HepG2 (cell line): ENCODE results near the gene UBQLN4. TPM values are rescaled to one million over a fixed set of nuclear protein-coding genes. Genes with fewer than 3 reads are reported as not detected.

Experiments used
- ATF2 ChIP-seq: sonication (generic); formaldehyde crosslinking; IDR thresholded peaks from 2 replicates; pipeline ENCODE4 v1.4.0; 2020; ENCODE audit warnings: missing genetic modification reagents
- CBX1 ChIP-seq: IDR thresholded peaks from one replicate; pipeline ENCODE4 v1.6.1; 2016; ENCODE audit warnings: antibody characterized with exemption, low read depth
- CEBPG ChIP-seq: IDR thresholded peaks from 2 replicates; pipeline ENCODE4 v1.6.1; 2016
- ELK4 ChIP-seq: sonication (generic); formaldehyde crosslinking; IDR thresholded peaks from 2 replicates; pipeline ENCODE4 v1.9.0; 2021; ENCODE audit warnings: missing genetic modification reagents, borderline replicate concordance
- GATAD2A ChIP-seq: IDR thresholded peaks from 2 replicates; pipeline ENCODE4 v1.6.1; 2016
- HIVEP1 ChIP-seq: sonication (generic); formaldehyde crosslinking; IDR thresholded peaks from 2 replicates; pipeline ENCODE4 v1.4.0; 2020; ENCODE audit warnings: mild to moderate bottlenecking, missing genetic modification reagents
- MED8 ChIP-seq: sonication (generic); formaldehyde crosslinking; IDR thresholded peaks from 2 replicates; pipeline ENCODE4 v1.8.1; 2023; ENCODE audit warnings: mild to moderate bottlenecking, missing genetic modification reagents; ENCODE audit not compliant: insufficient replicate concordance
- MEIS1 ChIP-seq: sonication (generic); formaldehyde crosslinking; IDR thresholded peaks from 2 replicates; pipeline ENCODE4 v1.9.0; 2021; ENCODE audit warnings: mild to moderate bottlenecking, missing genetic modification reagents, moderate library complexity, borderline replicate concordance
- NONO ChIP-seq, 2 experiments: fragments of 450-650 bp in 1 of 2; sonication (generic) in 1 of 2; formaldehyde crosslinking in 1 of 2; IDR thresholded peaks in 1 of 2; conservative IDR thresholded peaks in 1 of 2; 2 replicates each; pipeline versions ENCODE4 v1.6.1 to v1.8.0; 2017 to 2022; ENCODE audit warnings: mild to moderate bottlenecking in 1 of 2, missing genetic modification reagents in 1 of 2, moderate library complexity in 1 of 2
- NR2C2 ChIP-seq: sonication (generic); formaldehyde crosslinking; IDR thresholded peaks from 2 replicates; pipeline ENCODE4 v1.4.0; 2020; ENCODE audit warnings: missing genetic modification reagents, mild to moderate bottlenecking, moderate library complexity, borderline replicate concordance
- PHF20 ChIP-seq: sonication (generic); formaldehyde crosslinking; IDR thresholded peaks from 2 replicates; pipeline ENCODE4 v1.5.0; 2020; ENCODE audit warnings: mild to moderate bottlenecking, missing genetic modification reagents
- SP5 ChIP-seq: IDR thresholded peaks from 2 replicates; pipeline ENCODE4 v1.6.1; 2016; ENCODE audit warnings: low read depth, borderline replicate concordance
- SUZ12 ChIP-seq: fragments of 150-350 bp; IDR thresholded peaks from 2 replicates; pipeline ENCODE4 v1.6.1; 2014; ENCODE audit warnings: low read depth, low read length
- ZFX ChIP-seq: sonication (generic); formaldehyde crosslinking; IDR thresholded peaks from 2 replicates; pipeline ENCODE4 v1.4.0; 2020; ENCODE audit warnings: mild to moderate bottlenecking, low read depth, missing genetic modification reagents, moderate library complexity
- ZMYM3 ChIP-seq: sonication (generic); formaldehyde crosslinking; IDR thresholded peaks from 2 replicates; pipeline ENCODE4 v1.5.1; 2020; ENCODE audit warnings: mild to moderate bottlenecking, missing genetic modification reagents
- ZNF350 ChIP-seq: sonication (generic); formaldehyde crosslinking; IDR thresholded peaks from 2 replicates; pipeline ENCODE4 v1.4.0; 2020; ENCODE audit warnings: mild to moderate bottlenecking, low read depth, missing genetic modification reagents, borderline replicate concordance
- ZNF510 ChIP-seq: sonication (generic); formaldehyde crosslinking; IDR thresholded peaks from 2 replicates; pipeline ENCODE4 v1.4.0; 2020; ENCODE audit warnings: low read depth, mild to moderate bottlenecking, missing genetic modification reagents
- ZNF652 ChIP-seq: IDR thresholded peaks from 2 replicates; pipeline ENCODE4 v1.6.1; 2016; ENCODE audit warnings: low read depth, borderline replicate concordance
- ZNF7 ChIP-seq: IDR thresholded peaks from 2 replicates; pipeline ENCODE4 v1.6.1; 2016; ENCODE audit warnings: missing biosample characterization, missing genetic modification reagents
- ZNF784 ChIP-seq: sonication (generic); formaldehyde crosslinking; IDR thresholded peaks from 2 replicates; pipeline ENCODE4 v1.5.1; 2020; ENCODE audit warnings: missing genetic modification reagents, mild to moderate bottlenecking, borderline replicate concordance
- ZNF879 ChIP-seq: sonication (generic); formaldehyde crosslinking; IDR thresholded peaks from 2 replicates; pipeline ENCODE4 v1.8.1; 2023; ENCODE audit warnings: missing genetic modification reagents
- polyA plus RNA-seq, 8 experiments: library from polyadenylated mRNA; depleted of rRNA in 3 of 8; stranded (reverse) in 7 of 8; unstranded in 1 of 8; fragments of >200 nt; fragmentation: Illumina TruSeq in 4 of 8; extraction: Trizol in 4 of 8; gene quantifications; 2 replicates each; pipeline versions ENCODE4 v1.2.1 to v1.2.3, GENCODE V29; 2011 to 2016; ENCODE audit warnings: low read depth in 4 of 8, missing spikeins in 1 of 8, mixed read lengths in 1 of 8; ENCODE audit not compliant: insufficient read depth in 1 of 8
- total RNA-seq, 5 experiments: library from RNA; depleted of rRNA; stranded (reverse); fragments of >200 nt; fragmentation: Illumina TruSeq; extraction: Trizol; gene quantifications; 2 replicates each; pipeline ENCODE4 v1.2.3, GENCODE V29; 2016; ENCODE audit warnings: low read depth in 1 of 5

The UBQLN4 gene
- total and polyA plus RNA-seq, 2 of the 13 experiments (the other 11 are each of a cell fraction or from before 2014, with no cell fraction given) = 31.5 to 39.8 TPM

DNA sequence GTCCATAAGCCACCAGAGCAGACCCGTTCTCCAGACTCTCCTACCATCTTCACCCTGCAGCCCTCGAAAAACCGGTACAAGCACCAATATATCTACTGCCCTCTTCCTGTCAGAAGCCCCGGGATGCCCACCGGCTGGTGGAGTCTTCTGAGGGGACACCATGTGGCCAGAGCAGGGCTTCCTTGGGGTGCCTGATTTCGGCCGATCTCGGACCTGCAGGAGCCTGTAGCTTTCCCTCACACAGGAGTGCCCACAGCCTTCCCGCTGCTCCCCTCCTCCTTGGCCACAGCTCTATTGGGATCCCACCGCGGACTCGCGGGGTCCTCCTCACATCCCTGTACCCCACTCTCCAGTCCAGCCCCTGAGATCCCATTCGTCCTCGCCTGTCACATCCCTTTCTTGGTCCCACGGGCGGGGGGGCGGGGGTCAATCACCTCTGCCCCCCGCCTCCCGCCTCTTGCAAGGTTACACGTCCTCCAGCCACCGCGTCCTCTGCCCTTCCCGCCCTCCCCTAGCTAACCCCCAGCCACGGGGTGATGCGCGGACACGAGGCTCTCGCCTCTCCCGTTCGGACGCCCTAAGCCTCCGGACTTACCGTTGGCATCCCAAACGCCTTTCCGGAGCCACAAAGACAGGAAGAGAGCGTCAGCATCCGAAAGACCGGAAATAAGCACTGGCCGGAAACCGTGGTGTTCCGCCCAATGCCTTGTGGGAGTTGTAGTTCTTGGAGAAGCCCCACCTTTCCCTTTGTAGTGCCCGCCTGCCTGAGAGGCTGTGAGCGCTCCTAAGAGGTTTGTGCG is 33.1 kb downstream of the UBQLN4 start, which contains the start of gene SSR2 (continued):
- TF ChIP-seq ZNF350 (CRISPR knock-in tag) = peak; percentile 30; the same call in 1 of the 2 replicates
- peak; percentile 37; the same call in 1 of the 2 replicates for TF ChIP-seq ZFX
- TF ChIP-seq ZNF784 = no peak; the same call in 1 of the 2 replicates
- TF ChIP-seq MEIS1 (CRISPR knock-in tag) = no peak
- TF ChIP-seq ZNF7 (CRISPR knock-in tag) = no peak
- peak; percentile 69 for TF ChIP-seq NR2C2 (CRISPR knock-in tag)
- TF ChIP-seq ZNF879 = no peak
- no peak for TF ChIP-seq HIVEP1 (CRISPR knock-in tag)
- TF ChIP-seq ZNF652 (CRISPR knock-in tag) = peak; percentile 36; the same call in 1 of the 2 replicates
- TF ChIP-seq MED8 (CRISPR knock-in tag) = no peak
- 0 out of 2 replicates have a peak, but pooled peaks have one; percentile 9 for TF ChIP-seq SP5 (CRISPR knock-in tag)
- no peak for TF ChIP-seq ZMYM3 (CRISPR knock-in tag)
- no peak for TF ChIP-seq ZNF510 (CRISPR knock-in tag)
- TF ChIP-seq CEBPG = no peak
- no peak for TF ChIP-seq ELK4 (CRISPR knock-in tag)
- TF ChIP-seq NONO (IDR thresholded peaks at IDR 0.05) = no peak
- peak; percentile 30; the same call in 1 of the 2 replicates for TF ChIP-seq NONO (CRISPR knock-in tag; conservative IDR thresholded peaks at IDR 0.05)
- TF ChIP-seq CBX1 = no peak
- TF ChIP-seq SUZ12 = peak; percentile 76
- TF ChIP-seq GATAD2A (CRISPR knock-in tag) = peak; percentile 22; the same call in 1 of the 2 replicates
- peak; percentile 70 for TF ChIP-seq PHF20 (CRISPR knock-in tag)
- TF ChIP-seq ATF2 (CRISPR knock-in tag) = 0 out of 2 replicates have a peak, but pooled peaks have one; percentile 27
